Tongue (tissue), 2 donors: Measurements from ENCODE around the gene C9orf43. TPM values are rescaled to one million over a fixed set of nuclear protein-coding genes. Genes with fewer than 3 reads are reported as not detected.
A peak's percentile ranks its signal among the peaks of the same experiment; 100 is the strongest.
"Not testable (repeated sequence)": the region's sequence is repeated elsewhere in the genome, so short reads cannot be mapped to it uniquely, and the experiment has no call there.

Experiments
- DNase-seq: peaks from one replicate; pipeline ENCODE4 v3.0.0-alpha.2; 2015
- total RNA-seq: library from RNA; depleted of rRNA; stranded (reverse); fragments of >200 nt; gene quantifications from one replicate; pipeline ENCODE4 v1.2.3, GENCODE V29; 2014

The C9orf43 gene
- total RNA-seq, 1 donor from 2014 or later = 0.92 TPM

DNA sequence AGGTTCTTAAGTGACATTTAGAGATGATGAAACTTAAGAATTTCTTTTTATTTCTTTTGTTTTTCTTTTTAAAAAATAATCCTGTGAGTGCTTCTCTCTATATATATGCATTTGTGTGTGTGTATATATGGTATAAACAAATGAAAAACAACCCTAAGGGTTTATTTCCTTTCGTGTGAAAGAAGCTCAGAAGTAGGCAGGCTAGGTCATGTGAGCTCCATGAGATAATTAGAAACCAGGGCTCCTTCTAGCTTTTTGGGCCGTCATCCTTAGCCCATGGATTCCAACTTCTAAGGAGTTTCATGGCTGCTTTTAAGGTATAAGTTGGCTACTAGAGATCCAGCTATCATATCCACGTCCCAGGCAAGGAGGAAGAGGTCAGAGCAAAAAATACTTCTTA lies 11.2 kb downstream of the C9orf43 start:
- no peak for DNase-seq

DNA sequence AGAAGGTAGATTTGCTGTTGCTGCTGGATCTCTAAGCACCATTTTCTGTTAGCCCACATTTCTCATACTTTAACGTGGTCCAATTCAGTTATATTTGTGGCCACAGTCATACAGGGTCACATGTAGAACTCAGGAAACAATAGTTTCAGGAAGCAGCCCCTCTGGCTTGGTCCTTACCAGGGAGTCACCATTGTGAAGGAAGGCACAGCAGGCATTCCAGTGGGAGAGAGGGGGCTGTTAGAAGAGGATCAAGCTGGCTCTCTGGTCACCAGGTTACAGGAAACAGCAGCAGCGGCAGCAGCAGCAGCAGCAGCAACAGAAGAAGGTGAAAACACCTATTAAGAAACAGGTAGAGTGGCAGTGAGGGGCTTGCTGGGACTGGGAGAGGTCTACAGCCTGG lies 14.5 kb downstream of the C9orf43 start:
- no peak for DNase-seq

DNA sequence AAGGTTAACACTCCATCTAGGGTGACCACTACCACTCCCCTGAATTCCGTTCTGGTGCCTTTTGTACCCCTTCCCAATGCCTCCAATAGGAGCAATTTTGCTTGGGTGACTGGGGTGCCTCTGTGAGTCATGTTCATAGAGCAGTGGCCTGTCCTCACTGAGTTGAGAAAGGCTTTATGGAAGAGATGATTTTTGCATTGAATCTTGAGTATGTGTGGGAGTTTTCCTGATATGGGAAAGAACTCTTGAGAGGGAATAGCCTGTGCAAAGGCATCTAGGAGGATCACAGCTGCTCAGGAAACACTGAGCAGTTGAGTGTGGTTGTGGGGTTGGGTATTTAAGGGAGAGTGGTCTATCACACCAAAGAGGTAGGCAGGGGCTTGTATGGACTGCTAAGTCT lies 16.2 kb downstream of the C9orf43 start:
- DNase-seq = no peak

DNA sequence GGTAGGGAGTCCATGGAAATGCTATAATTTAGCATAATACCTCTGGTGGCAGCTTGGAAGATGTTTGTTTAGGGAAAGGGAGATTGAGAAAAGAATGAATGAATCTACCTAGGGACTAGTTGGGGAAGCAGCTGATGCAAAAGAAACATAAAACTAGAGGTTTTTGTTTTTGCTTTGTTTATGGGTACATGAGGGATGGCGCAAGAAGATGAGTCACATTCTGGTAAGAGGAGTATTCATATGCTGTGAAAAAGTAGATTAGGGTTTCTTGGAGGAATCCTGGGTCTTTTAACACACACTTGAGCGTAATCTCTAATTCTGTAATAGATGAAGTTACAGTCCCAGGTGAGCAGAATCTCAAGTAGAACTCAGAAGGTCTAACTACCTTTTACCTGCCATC lies 17.1 kb downstream of the C9orf43 start:
- DNase-seq = no peak

DNA sequence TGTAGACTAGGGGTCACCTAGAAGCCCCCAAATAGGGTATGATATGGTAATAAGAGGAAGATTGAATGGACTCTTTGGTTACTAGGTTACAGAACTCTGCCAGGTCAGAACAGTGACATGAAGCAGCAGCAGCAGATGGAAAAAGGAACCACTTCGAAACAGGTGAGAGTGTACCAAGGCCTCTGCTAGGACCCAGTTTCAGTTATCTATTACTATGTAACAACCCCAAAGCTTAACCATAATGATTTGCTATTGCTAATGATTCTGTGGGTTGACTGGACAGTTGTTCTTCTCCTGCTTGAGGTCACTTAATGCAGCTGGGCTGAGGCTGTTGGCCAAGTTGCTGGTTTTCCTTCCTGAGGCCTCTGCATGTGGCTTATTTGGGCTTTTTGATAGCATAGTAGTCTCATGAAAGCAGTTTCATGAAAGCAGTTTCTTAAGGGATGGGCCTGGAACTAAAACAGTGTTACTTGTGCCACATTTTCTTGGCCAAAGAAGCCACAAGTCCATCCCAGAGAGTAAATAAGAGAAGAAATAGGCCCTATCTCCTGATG lies 17.6 kb downstream of the C9orf43 start:
- DNase-seq = no peak

DNA sequence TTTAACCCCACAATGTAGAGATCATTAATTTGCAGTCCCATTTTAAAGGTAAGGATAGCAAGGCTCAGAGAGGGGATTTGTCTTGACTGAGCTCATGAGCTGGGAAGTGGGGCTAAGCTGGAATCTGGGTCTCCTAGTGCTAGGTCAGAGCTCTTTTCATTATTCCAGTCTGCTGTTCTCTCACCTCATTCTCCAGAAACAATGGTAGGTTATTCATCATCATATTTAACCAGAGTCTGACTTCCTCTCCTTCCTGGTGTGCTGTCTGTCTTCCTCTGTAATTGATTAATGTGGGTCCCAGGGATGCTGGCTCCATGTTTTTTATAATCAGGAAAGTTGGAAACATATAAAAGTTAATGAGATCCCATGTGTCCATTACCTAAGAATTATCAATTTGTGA lies 20.6 kb downstream of the C9orf43 start:
- no peak for DNase-seq

DNA sequence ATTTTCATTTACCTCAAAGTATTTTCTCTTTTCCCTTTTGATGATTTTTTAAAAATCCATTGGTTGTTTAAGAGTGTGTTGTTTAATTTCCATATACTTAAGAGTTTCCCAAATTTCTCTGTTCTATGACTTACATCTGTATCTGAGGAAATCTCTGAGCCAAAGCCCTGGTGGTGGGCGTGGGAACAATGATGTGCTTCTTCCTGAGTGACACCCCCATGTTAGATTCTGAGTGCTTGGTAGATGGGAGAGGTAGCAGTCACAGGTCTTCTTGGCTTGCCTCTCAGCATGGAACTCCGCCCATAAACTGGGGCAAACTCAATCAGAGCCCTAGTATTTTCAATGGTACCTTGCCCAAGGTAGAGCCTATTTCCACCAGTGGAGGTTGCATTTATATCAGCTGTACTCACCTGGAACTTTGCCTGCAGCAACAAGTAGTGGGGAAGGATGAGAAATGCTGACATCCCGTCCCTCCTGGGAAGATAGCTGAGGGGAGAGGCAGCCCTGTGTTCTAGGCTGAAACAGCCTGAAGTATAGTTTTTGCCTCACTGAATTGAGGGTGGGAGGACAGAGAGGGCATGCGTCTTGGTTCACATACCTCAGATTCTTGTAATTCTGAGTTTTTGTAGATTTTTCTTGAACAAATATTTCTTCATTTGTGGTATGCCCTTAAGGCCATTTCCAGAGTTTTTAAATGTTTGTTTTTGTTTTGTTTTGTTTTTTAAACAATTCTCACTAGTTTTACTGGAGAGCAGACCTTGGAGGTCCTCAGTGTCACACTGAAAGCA lies 26.4 kb downstream of the C9orf43 start:
- DNase-seq = no peak

DNA sequence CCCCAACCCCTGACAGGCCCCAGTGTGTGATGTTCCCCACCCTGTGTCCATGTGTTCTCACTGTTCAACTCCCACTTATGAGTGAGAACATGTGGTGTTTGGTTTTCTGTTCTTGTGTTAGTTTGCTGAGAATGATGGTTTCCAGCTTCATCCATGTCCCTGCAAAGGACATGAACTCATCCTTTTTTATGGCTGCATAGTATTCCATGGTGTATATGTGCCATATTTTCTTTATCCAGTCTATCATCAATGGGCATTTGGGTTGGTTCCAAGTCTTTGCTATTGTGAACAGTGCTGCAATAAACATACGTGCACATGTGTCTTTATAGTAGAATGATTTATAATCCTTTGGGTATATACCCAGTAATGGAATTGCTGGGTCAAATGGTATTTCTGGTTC lies 27.2 kb downstream of the C9orf43 start:
- not testable (repeated sequence) for DNase-seq

DNA sequence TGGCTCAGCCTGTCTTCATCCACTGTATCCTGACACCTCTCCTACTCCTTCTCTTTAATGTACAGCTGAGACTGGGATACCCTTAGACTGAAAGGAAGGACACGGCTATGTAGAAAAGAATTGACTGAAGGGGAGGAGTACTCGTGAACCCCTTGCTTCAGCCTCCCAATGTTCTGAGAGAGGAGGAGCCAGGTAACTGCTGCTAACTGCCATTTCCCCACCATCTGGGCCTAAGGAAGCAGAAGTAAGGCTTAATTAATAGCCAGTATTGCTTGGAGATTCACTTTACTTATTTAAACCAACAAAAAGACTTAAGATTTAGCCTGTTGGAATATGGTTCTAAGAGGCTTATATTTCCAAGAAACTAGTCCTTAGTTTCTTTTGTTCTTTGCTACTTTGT lies 34.2 kb downstream of the C9orf43 start:
- DNase-seq = no peak

DNA sequence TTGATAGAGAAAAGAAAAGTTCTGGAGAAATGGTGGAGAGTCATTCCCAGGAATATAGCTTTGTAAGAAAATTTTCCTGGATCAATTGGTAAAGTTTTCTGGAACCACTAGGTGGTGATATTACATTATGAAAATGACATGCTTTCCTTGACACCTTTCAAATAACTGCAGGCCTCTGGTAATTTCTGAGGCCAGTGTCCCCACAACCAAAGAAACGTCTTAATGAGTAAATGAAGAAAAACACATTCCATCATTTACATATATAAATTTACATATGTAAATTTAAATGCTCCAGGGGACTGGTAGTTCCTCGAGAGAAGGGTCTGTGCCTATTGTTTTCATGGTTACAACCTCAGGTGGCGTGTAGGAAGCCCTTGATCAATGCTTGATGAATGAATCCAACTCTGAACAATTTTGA lies 35.8 kb downstream of the C9orf43 start:
- DNase-seq = peak; percentile 79

DNA sequence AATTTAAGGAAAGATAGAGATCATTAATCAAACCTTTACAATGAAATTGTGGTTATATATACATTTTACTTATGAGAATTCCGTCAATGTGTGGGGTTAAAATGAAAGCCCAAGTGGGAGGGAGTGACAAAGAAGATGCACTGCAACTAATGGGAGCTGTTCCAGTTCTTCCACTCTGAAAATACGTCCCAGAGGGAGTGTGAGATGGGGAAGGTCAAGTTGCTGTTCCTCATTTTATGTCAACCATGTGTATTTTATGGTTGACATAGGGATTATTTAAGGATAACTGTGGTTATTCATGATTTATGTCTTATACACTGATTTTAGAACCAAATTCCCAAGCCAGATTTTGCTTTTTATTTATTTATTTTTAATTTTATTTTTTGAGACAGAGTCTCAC lies 38.8 kb downstream of the C9orf43 start:
- no peak for DNase-seq

DNA sequence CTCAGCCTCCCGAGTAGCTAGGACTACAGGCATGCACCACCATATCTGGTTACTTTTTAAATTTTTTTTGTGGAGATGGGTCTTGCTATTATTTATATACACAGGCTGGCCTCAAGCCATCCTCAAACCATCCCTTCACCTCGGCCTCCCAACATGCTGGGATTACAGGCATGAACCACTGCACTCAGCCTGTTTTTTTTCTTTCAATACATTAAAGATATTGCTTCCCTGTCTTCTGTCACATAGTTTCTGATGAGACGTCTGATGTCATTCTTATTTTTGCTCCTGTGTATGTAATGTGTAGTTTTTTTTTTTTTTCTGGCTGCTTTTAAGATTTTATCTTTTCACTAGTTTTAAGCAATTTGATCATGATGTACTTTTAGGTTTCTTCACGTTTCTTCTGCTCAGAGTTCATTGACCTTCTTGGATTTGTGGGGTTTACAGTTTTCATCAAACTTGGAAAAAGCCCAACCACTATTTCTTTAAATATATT lies 41.6 kb downstream of the C9orf43 start:
- no peak for DNase-seq

DNA sequence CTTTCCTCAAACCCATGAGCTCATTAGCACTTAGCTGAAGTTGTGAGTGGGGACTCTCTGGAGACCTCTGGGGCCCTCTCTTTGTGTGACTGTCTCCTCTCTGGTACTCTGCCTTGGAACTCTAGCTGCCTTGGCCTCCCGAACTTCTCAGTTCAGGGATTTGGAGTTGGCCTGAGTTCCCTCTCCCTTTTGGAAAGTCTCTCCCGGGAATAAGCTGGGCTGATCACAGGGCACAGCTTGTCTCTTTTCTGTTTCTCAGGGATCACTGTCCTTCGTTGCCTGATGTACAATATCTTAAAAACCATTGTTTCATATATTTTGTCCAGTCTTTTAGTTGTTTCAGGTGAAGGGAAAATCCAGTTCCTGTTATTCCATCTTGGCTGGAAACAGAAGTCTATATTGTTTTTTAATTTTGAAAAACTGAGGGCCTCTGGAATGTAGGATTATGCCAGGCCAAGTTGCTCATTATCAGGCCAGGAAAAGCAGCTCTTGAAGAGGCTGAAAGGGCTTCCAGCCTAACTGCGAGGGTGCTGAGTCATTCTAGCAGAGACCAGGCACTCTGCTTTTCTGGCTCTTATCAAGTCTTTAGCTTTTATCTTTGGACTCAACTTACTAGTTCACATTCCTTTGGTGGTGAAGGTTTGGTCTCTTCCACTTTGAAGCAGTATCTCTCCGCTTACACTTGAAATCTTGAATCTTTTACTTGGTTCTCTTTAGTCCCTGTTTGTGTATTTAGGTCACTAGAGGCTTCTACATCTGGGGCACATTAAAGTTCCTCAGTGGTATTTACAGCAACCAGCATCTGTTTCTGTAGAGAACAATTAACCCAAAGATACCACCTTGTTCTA lies 44.6 kb downstream of the C9orf43 start:
- DNase-seq = peak; percentile 54

DNA sequence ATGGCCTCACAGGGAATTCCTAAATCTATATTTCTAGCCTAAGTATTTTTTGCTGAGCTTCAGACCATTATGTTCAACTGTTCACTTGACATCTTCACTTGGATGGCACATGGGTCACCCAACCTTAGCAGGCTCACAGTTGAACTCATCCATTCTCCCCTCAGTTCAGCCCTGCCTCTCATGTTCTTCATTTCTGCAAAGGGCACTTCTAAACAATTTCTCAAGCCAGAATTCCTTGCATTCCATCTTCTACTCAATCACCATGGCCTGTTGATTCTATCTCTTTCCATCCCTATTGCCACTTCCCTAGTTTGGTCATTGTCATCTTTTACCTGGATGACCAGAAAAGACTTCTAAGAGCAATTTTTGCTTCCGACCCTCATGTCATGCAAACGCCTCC lies 45.7 kb downstream of the C9orf43 start:
- no peak for DNase-seq

DNA sequence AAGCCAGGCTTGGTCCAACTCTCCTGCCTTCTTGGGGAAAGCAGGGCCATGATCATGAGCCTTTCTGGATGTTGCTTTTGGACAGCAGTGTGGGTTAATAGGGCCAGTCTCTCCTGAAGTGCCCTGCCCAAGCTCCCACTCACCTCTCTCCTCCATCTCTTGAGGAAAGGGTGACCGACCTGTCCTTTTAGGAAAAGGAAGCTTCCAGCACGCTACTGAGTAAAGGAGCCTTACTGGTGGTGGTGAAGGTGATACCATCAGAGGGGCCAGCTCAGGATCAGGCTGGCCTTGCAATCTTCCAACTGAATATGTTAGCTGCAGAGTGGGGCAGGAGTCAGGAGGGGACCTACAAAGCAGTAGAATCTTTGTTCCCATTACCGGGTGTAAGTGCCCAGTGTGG lies 50.7 kb downstream of the C9orf43 start:
- DNase-seq = no peak

DNA sequence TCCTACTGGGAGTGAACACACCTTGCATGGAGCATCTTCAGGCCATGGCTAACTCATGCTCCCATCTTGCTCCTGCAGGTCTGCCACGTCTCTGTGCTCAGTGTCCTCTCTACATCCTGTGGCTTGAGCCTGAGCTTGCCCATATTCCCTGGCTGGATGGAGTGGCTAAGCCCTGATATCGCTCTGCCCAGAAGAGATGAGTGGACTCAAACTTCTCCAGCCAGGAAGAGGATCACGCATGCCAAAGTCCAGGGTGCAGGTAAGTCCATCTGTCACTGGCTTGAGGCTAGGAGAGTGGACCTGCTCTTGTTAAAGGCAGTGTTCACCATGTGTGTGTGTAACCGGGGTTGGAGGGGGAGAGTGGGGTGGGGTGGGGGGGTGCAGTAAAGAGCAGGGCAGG lies 51.4 kb downstream of the C9orf43 start:
- DNase-seq = no peak

DNA sequence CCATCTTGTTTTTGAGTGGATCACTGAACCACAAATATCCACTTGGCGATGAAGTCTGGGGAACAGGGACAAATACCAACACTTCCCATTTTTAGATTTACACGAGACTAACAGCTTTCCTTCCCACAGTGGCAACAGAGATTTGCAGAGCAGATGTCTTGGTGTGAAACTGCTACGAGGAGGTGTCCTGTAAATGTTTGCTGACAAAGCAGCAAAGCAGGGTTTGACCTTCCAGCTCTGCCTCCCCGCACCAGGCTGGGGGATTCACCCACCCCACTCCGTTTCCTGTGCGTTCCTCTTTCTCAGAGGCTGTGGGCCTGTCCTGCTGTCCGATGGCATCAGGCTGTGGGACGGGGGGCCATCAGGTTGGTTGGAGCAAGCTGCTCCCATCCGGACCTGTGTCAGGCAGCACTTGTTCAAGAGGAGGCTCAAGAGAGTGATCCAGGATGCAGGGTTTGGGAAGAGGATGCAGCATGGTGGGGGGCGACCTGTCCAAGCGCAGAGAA lies 52.3 kb downstream of the C9orf43 start:
- DNase-seq = no peak

DNA sequence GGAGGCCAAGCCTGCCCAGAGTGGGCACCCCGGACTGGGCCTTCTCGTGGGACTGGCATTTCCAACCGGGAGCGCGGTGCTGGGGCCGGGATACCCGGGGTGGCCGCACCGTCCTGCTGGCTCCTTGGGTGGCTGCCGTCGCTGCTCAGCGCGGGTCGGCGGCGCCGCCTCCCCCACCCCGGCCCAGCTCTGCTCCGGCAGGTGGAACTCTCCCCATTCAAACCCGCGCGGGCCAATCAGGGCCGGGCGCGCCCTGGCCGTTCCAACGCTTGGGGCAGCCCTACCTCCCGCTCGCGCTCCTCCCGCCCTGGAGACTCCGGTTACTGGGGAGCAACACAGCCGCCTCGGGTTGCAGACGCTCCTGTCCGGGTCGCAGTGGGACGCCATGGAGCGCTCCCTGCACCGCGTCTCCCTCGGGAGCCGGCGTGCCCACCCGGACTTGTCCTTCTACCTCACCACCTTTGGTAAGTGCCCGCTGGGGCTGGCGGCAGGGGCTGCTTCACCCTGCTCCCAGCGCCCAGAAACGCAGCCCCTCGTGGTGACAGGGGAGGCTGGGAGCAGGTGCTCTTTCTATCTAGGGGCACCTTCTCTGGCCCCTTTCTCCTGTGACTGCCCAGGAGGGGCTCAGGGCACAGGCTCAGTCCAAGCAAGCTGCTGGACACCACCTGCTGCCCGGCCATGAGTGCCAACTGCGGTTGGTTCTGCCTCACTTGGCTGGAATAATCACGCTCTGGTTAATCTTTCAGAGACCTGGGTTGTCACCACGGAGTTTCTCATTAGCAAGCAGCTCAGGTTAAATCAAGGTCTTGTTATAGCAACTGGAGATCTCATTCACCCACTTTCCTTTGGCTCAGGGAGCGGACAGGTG lies 53.1 kb downstream of the C9orf43 start, which contains the start of gene RGS3:
TSS of gene RGS3 (plus strand) at position 310 of the 868 bp plus-strand sequence. CDS start at position 386, 76 bp downstream.
- DNase-seq = peak; percentile 73

DNA sequence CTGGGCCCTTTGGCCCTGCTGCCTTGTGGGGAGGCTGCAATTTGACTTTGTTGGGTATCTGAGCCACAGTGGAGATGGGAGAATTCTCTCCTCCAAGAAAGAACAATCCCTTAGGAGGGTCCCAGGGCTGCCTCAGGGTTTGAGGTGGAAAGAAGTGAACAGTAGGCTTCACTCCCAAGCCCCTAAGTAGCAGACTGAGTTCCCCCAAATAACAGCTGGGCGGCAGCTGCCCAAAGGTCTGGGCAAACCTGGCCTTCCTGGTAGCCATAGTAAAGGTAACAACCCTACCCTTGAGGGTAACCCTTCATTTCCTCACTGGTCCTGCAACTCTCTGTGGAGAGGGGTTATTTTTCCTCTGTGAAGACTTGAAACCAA lies 53.7 kb downstream of the C9orf43 start:
- no peak for DNase-seq

DNA sequence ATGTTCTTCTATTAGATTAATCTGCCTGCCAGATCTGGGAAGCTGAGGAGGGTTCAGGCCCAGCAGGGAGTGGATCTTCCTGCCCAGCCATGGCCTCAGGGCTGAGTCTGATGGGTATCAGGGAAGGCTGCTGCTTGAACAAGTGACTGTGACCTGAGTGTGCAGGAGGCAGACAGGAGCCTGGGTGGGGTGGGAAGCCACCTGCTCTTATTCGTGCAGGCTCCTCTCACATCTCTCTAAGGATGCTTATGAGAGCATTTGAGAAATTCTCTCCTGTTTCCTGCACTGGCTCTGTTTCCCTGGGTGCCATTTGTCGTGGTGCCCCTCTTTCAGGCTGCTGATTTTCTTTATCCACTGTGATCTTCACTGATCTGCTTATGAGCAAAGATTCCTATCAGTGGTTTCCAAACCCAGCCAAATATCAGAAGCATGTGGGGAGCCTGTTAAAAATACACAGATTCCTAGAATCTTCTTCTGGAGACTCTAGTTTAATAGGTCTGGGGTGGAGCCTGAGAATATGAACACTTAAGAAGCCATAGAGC lies 55.1 kb downstream of the C9orf43 start:
- DNase-seq = no peak

DNA sequence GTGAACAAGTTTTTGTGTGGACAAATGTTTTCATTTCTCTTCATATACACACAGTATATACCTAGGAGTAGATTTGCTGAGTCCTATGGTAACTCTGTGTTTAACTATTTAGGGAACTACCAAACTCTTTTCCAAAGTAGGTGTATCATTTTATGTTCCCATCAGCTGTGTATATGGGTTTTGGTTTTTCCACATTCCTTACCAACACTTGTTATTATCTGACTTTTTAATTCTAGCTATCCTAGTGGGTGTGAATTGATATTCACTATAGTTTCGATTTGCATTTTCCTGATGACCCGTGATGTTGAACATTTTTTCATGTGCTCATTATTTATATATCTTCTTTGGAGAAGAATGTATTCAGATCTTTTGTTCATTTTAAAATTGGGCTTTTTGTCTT lies 56.6 kb downstream of the C9orf43 start:
- DNase-seq = no peak
